ENCODE measurements around the gene NMRK1. TPM values are rescaled to one million over a fixed set of nuclear protein-coding genes. Genes with fewer than 3 reads are reported as not detected.

NMRK1 gene
- total RNA-seq, 1 donor from 2014 or later = 20.4 TPM

DNA sequence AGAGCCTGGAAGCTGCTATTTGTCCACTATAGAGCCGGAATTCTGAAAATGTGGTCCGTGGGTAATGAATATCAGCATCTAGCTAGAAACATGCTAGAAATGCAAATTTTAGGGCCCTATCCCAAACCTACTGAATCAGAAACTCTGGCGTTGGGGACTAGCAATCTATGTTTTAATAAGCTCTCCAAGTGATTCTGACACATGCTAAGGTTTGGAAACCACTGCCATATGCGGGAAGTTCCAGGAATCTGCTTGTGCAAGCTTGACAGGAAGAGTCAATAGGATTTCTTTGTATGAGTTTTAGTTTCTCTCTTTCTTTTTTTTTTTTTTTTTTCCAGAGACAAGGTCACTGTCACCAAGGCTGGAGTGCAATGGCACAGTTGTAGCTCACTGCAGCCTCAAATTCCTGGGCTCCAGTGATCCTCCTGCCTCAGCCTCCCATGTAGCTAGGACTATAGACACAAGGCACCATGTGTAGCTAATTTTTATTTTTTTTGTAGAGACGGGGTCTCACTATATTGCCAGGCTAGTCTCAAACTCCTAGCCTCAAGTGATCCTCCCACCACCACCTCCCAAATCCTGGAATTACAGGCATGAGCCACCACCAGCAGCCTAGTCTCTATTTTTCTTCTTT, 33.5 kb downstream of the NMRK1 start:
- H3K27ac ChIP-seq = no peak overlapping the region
- H3K36me3 ChIP-seq = no peaks in the 10 kb centered on the region
- H3K27me3 ChIP-seq = no peaks in the 10 kb centered on the region
- no peaks in the 10 kb centered on the region for H3K4me1 ChIP-seq
- no peak for DNase-seq (ENCODE audit: extremely low spot score in 2 of 2)
- TF ChIP-seq, protein P1, sequence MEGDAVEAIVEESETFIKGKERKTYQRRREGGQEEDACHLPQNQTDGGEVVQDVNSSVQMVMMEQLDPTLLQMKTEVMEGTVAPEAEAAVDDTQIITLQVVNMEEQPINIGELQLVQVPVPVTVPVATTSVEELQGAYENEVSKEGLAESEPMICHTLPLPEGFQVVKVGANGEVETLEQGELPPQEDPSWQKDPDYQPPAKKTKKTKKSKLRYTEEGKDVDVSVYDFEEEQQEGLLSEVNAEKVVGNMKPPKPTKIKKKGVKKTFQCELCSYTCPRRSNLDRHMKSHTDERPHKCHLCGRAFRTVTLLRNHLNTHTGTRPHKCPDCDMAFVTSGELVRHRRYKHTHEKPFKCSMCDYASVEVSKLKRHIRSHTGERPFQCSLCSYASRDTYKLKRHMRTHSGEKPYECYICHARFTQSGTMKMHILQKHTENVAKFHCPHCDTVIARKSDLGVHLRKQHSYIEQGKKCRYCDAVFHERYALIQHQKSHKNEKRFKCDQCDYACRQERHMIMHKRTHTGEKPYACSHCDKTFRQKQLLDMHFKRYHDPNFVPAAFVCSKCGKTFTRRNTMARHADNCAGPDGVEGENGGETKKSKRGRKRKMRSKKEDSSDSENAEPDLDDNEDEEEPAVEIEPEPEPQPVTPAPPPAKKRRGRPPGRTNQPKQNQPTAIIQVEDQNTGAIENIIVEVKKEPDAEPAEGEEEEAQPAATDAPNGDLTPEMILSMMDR (IDR thresholded peaks at IDR 0.05) = no peak
- TF ChIP-seq POLR2AphosphoS5 (IDR thresholded peaks at IDR 0.05; ENCODE audit: insufficient read depth in 1 of 2, low read depth in 1 of 2) = no peak
- no peak for TF ChIP-seq POLR2A (IDR thresholded peaks at IDR 0.05)
- intact Hi-C loops (cut with DNase I) = no loop called here
- H3K9me3 ChIP-seq = no peaks in the 10 kb centered on the region
- no peak overlapping the region for H3K4me3 ChIP-seq

DNA sequence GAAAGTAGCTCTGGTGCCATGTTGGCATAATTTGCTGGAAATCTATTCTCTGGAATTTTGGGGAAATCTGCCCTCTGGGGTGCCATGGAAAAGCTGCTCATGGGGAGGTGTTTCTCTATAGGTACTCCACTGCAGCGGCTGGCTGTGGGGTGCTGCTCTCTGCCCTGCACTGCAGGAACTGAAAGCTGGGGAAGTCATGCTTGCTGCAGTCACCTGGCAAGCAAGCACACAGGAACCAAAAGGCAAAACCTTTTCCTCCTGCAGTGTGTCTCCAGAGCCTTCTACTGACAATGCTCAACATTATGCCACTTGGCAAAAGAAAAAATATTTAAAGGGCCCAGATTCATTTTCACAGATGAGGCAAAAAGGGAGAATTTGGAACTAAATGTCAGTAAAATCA, 34.1 kb downstream of the NMRK1 start:
- H3K4me1 ChIP-seq = no peaks in the 10 kb centered on the region
- DNase-seq (ENCODE audit: extremely low spot score in 2 of 2) = no peak
- intact Hi-C loops (cut with DNase I) = no loop called here
- no peak for TF ChIP-seq POLR2AphosphoS5 (IDR thresholded peaks at IDR 0.05; ENCODE audit: insufficient read depth in 1 of 2, low read depth in 1 of 2)
- TF ChIP-seq POLR2A (IDR thresholded peaks at IDR 0.05) = no peak
- TF ChIP-seq, protein P1 (IDR thresholded peaks at IDR 0.05) = no peak
- H3K9me3 ChIP-seq = no peaks in the 10 kb centered on the region
- H3K36me3 ChIP-seq = no peaks in the 10 kb centered on the region
- no peak overlapping the region for H3K4me3 ChIP-seq
- H3K27me3 ChIP-seq = no peaks in the 10 kb centered on the region
- no peak overlapping the region for H3K27ac ChIP-seq

DNA sequence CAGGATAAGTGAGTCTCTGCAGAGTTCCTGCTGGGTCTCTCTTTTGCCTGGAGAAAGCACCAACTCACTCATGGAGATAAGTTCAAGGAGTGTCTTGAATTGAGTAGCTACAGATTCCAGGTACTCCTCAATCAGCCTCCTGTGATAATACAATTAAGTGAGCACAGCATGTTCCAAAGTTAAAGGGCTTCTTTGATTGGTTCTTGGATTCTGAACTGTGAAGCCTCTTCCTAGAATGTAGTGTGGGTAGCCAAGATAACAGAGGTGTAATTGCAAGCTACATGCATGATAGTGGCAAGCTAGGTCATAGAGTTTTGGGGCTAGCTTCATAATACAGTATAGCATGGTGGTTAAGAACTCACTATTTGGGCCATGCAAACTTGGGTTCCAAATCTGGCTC, 36.7 kb downstream of the NMRK1 start:
- Histone ChIP-seq H3K36me3 (no peaks in the 10 kb centered on the region), H3K4me3 (no peak overlapping the region), H3K27me3 (no peaks in the 10 kb centered on the region), H3K27ac (no peak overlapping the region), H3K4me1 (no peaks in the 10 kb centered on the region), H3K9me3 (no peaks in the 10 kb centered on the region)
- TF ChIP-seq POLR2AphosphoS5 (IDR thresholded peaks at IDR 0.05; ENCODE audit: insufficient read depth in 1 of 2, low read depth in 1 of 2) (no peak), POLR2A (IDR thresholded peaks at IDR 0.05) (no peak)
- TF ChIP-seq, protein P1 (IDR thresholded peaks at IDR 0.05) = no peak
- DNase-seq (ENCODE audit: extremely low spot score in 2 of 2) = no peak
- intact Hi-C loops (cut with DNase I) = no loop called here

DNA sequence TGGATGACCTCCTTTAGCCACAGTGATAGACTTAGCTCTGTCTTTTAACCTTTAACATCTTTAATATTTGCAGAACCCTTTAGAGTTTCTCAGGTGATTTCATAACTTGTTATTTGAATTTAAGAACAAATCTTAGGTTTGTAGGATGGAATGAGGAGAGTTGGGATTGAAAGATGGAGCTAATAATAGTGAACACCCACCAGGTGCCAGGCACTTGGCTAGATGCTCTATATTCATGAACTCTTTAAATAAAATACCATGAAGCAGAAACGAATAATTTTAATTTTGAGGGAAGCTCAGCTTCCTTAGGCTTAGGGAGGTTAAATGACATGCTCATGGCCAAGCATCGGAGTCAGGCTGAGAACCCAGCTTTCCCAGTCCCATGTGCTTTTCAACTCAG, 40.4 kb downstream of the NMRK1 start:
- intact Hi-C loops (cut with DNase I) = no loop called here
- TF ChIP-seq POLR2A (IDR thresholded peaks at IDR 0.05) = no peak
- TF ChIP-seq POLR2AphosphoS5 (IDR thresholded peaks at IDR 0.05; ENCODE audit: insufficient read depth in 1 of 2, low read depth in 1 of 2) = no peak
- TF ChIP-seq, protein P1 (IDR thresholded peaks at IDR 0.05) = no peak
- Histone ChIP-seq H3K27me3 (no peaks in the 10 kb centered on the region), H3K36me3 (no peaks in the 10 kb centered on the region), H3K4me3 (no peak overlapping the region), H3K27ac (no peak overlapping the region), H3K9me3 (no peaks in the 10 kb centered on the region), H3K4me1 (no peaks in the 10 kb centered on the region)
- DNase-seq (ENCODE audit: extremely low spot score in 2 of 2) = no peak

DNA sequence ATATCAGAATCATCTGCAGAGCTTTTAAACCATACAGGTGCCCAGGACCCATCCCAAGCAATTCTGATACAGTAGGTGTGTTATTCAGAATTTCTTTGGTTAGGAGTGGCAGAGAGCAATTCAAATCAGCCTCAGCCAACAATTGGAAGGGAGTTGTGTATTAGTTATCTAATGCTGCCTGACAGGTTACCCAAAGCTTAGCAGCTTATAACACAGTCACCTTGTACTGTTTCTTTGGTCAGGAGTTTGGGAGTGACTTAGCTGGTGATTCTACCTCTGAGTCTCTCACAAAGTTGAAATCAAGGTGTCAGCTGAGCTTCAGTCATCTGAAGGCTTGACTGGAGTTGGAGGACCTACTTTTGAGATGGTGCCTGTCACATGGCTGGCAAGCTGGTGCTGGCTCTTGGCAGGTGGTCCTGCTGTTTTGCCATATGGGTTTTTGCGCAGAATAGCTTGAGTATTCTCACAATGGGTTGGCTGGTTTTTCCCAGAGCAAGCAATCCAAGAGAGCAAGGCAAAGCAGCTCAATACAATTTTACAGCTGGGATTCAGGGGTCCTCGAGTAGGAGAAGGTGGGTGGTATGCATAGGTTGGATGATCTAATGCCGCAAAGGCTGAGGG, 41.1 kb downstream of the NMRK1 start:
- Histone ChIP-seq H3K9me3 (no peaks in the 10 kb centered on the region), H3K27ac (no peak overlapping the region), H3K4me3 (no peak overlapping the region), H3K27me3 (no peaks in the 10 kb centered on the region), H3K4me1 (no peaks in the 10 kb centered on the region), H3K36me3 (no peaks in the 10 kb centered on the region)
- no peak for DNase-seq (ENCODE audit: extremely low spot score in 2 of 2)
- peak in 1 of 2 donors; percentile 12 for TF ChIP-seq POLR2AphosphoS5 (IDR thresholded peaks at IDR 0.05; ENCODE audit: insufficient read depth in 1 of 2, low read depth in 1 of 2)
- TF ChIP-seq, protein P1 (IDR thresholded peaks at IDR 0.05) = no peak
- intact Hi-C loops (cut with DNase I) = no loop called here
